DND-41 (cell line): Measurements from ENCODE around the gene CARD9.
"Not testable (repeated sequence)": the region's sequence is repeated elsewhere in the genome, so short reads cannot be mapped to it uniquely, and the experiment has no call there.

Source experiments
- ATAC-seq: fragments of 200-7000 bp; cut with Tn5 transposase; 3 replicates; pipeline ENCODE4 v1.9.1; 2021; ENCODE audit warnings: low read depth; ENCODE audit not compliant: insufficient read depth
- DNase-seq: peaks from one replicate; pipeline ENCODE4 v3.0.0-alpha.2; 2020
- H2AFZ ChIP-seq: 2 replicates; pipeline ENCODE4 v1.6.0; 2012; ENCODE audit warnings: low read depth, low read length
- H3K27ac ChIP-seq: 2 replicates; pipeline ENCODE4 v1.5.1; 2012; ENCODE audit warnings: low read length, inconsistent platforms
- H3K27me3 ChIP-seq: fragments of 200-600 bp; sonication (generic); 2 replicates; pipeline ENCODE4 v1.6.0; 2012; ENCODE audit warnings: low read length, mild to moderate bottlenecking, inconsistent platforms; ENCODE audit not compliant: insufficient read depth, poor library complexity
- H3K36me3 ChIP-seq: 2 replicates; pipeline ENCODE4 v1.5.1; 2012; ENCODE audit warnings: low read length, inconsistent platforms; ENCODE audit not compliant: insufficient read depth
- H3K4me1 ChIP-seq: 2 replicates; pipeline ENCODE4 v1.5.1; 2012; ENCODE audit warnings: mild to moderate bottlenecking, low read length; ENCODE audit not compliant: insufficient read depth
- H3K4me2 ChIP-seq: 2 replicates; pipeline ENCODE4 v1.6.0; 2012; ENCODE audit warnings: mild to moderate bottlenecking, moderate library complexity, low read length, inconsistent platforms; ENCODE audit not compliant: insufficient read depth
- H3K4me3 ChIP-seq, 2 experiments: fragments of 200-600 bp in 1 of 2; shearing (Covaris generic) in 1 of 2; 2 replicates each; pipeline ENCODE4 v1.5.1; 2012 to 2016; ENCODE audit warnings: inconsistent platforms in 2 of 2, low read length in 2 of 2, mild to moderate bottlenecking in 2 of 2, low read depth in 1 of 2, moderate library complexity in 1 of 2
- H3K79me2 ChIP-seq: 2 replicates; pipeline ENCODE4 v1.6.0; 2012; ENCODE audit warnings: low read length, inconsistent platforms; ENCODE audit not compliant: insufficient read depth
- H3K9ac ChIP-seq: 2 replicates; pipeline ENCODE4 v1.6.0; 2012; ENCODE audit warnings: low read depth, mild to moderate bottlenecking, inconsistent platforms, low read length, moderate library complexity
- H3K9me3 ChIP-seq: 2 replicates; pipeline ENCODE4 v1.5.1; 2012; ENCODE audit warnings: low read length, moderate library complexity, mild to moderate bottlenecking, inconsistent platforms; ENCODE audit not compliant: insufficient read depth, severe bottlenecking
- H4K20me1 ChIP-seq: 2 replicates; pipeline ENCODE4 v1.6.0; 2012; ENCODE audit warnings: low read length; ENCODE audit not compliant: insufficient read depth
- EZH2 ChIP-seq: IDR thresholded peaks from 3 replicates; pipeline ENCODE4 v1.6.1; 2012; ENCODE audit warnings: borderline replicate concordance, low read depth, mild to moderate bottlenecking, moderate library complexity, low read length, inconsistent platforms; ENCODE audit not compliant: severe bottlenecking
- TF ChIP-seq, protein P1 (sequence below): IDR thresholded peaks from 2 replicates; pipeline ENCODE4 v1.5.1; 2012; ENCODE audit warnings: borderline replicate concordance, low read length, moderate library complexity, mild to moderate bottlenecking; ENCODE audit not compliant: poor library complexity, severe bottlenecking; ENCODE audit errors: extremely low read depth

The CARD9 gene

GRCh38 chr9:136410500-136411287 lies 37.2 kb upstream of the CARD9 start, which contains the start of the genes ENTR1 and PMPCA:
Gene ENTR1 (minus strand): TSS chr9:136410614. CDS start chr9:136410397, 217 bp downstream.
Gene PMPCA (plus strand): TSS chr9:136410658. CDS start chr9:136410669, 11 bp downstream.
- peak within 1 kb of the TSS; percentile 77 to 83 for H3K4me3 ChIP-seq
- ATAC-seq: peak; percentile 83
- peaks cover 58% of the 10 kb centered on the region for H3K36me3 ChIP-seq
- H3K4me1 ChIP-seq: peaks cover 38% of the 10 kb centered on the region
- H2AFZ ChIP-seq: peak within 1 kb of the TSS; percentile 76
- TF ChIP-seq, protein P1, sequence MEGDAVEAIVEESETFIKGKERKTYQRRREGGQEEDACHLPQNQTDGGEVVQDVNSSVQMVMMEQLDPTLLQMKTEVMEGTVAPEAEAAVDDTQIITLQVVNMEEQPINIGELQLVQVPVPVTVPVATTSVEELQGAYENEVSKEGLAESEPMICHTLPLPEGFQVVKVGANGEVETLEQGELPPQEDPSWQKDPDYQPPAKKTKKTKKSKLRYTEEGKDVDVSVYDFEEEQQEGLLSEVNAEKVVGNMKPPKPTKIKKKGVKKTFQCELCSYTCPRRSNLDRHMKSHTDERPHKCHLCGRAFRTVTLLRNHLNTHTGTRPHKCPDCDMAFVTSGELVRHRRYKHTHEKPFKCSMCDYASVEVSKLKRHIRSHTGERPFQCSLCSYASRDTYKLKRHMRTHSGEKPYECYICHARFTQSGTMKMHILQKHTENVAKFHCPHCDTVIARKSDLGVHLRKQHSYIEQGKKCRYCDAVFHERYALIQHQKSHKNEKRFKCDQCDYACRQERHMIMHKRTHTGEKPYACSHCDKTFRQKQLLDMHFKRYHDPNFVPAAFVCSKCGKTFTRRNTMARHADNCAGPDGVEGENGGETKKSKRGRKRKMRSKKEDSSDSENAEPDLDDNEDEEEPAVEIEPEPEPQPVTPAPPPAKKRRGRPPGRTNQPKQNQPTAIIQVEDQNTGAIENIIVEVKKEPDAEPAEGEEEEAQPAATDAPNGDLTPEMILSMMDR: no peak
- TF ChIP-seq EZH2: no peak
- peaks cover 30% of the 10 kb centered on the region for H4K20me1 ChIP-seq
- H3K27ac ChIP-seq: peak within 1 kb of the TSS; percentile 72
- peaks cover 58% of the 10 kb centered on the region for H3K79me2 ChIP-seq
- H3K27me3 ChIP-seq: no peaks in the 10 kb centered on the region
- peak within 1 kb of the TSS; percentile 95 for H3K4me2 ChIP-seq
- H3K9ac ChIP-seq: peak within 1 kb of the TSS; percentile 85
- no peaks in the 10 kb centered on the region for H3K9me3 ChIP-seq
- peak; percentile 92 for DNase-seq

- Histone ChIP-seq H3K4me1 (peaks cover 38% of the 10 kb centered on the region), H3K27ac (peak overlapping the region; percentile 72), H2AFZ (peak overlapping the region; percentile 76), H4K20me1 (peaks cover 27% of the 10 kb centered on the region), H3K9ac (peak overlapping the region; percentile 85), H3K4me3 (peak overlapping the region; percentile 66 to 83; a peak in 3 of 4 replicates), H3K4me2 (peak overlapping the region; percentile 95), H3K36me3 (peaks cover 58% of the 10 kb centered on the region), H3K9me3 (no peaks in the 10 kb centered on the region), H3K79me2 (peaks cover 58% of the 10 kb centered on the region), H3K27me3 (no peaks in the 10 kb centered on the region)
- TF ChIP-seq, protein P1: no peak
- TF ChIP-seq EZH2: no peak
- DNase-seq (peak; percentile 38), ATAC-seq (peak; percentile 53)
Observed at GRCh38 chr9:136409557-136410455, 36.3 kb upstream of the CARD9 start.

DNA sequence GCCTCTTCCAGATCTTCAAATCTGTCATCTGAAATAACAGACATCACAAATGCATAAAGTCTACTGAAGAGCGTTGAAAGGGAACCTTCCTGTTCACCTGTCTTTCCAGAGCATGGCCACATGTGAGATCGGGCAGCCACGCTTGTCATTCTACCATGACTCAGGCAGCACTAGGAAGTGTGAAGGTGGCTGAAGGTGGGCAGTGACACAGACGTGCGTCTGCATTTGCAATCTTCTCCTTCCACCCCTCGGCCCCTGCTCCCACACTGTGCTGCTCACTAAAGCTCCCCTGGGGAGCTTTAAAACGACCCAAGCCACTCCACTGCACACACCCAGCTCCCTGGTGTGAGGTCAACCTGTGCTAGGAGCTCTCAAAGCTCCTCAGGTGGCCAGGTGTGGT lies 34.4 kb upstream of the CARD9 start:
- ATAC-seq (no peak), DNase-seq (no peak)
- H3K4me2 ChIP-seq: no peak overlapping the region
- H4K20me1 ChIP-seq: peaks cover 19% of the 10 kb centered on the region
- H3K36me3 ChIP-seq: peaks cover 53% of the 10 kb centered on the region
- TF ChIP-seq EZH2: no peak
- TF ChIP-seq, protein P1: no peak
- no peak overlapping the region for H3K4me3 ChIP-seq
- H3K9me3 ChIP-seq: no peaks in the 10 kb centered on the region
- H3K79me2 ChIP-seq: peaks cover 45% of the 10 kb centered on the region
- no peaks in the 10 kb centered on the region for H3K27me3 ChIP-seq
- peaks cover 35% of the 10 kb centered on the region for H3K4me1 ChIP-seq
- H3K9ac ChIP-seq: no peak overlapping the region
- no peak overlapping the region for H3K27ac ChIP-seq
- H2AFZ ChIP-seq: no peak overlapping the region

DNA sequence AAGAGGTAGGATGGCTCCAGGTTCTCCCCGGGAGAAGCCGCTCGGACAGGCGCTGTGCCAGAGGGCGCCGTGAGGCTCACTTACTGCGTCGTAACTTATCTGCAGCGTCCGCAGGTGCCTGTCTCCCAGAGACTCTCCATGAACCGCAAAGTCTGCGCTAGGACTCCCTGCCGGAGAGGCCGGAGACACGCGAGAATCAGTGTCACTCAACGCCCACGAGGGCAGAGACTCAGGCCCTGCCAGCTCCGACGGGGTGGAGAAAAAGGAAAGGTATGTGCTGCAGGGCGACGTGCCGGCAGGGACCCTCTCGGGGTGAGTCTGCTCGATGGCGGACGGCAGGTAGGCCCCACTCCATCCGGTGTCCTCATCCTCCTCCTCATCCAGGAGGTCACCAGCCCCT lies 33.6 kb upstream of the CARD9 start:
- H4K20me1 ChIP-seq: peaks cover 15% of the 10 kb centered on the region
- not testable (repeated sequence) for H3K9me3 ChIP-seq, H3K4me3 ChIP-seq, H3K27me3 ChIP-seq, H2AFZ ChIP-seq, H3K4me2 ChIP-seq, H3K9ac ChIP-seq, H3K27ac ChIP-seq, DNase-seq, ATAC-seq
- peaks cover 52% of the 10 kb centered on the region for H3K36me3 ChIP-seq
- peaks cover 28% of the 10 kb centered on the region for H3K4me1 ChIP-seq
- H3K79me2 ChIP-seq: peaks cover 37% of the 10 kb centered on the region

GRCh38 chr9:136405904-136406303 lies 32.4 kb upstream of the CARD9 start:
- H4K20me1 ChIP-seq, DNase-seq, H3K9me3 ChIP-seq, H3K9ac ChIP-seq, H3K27ac ChIP-seq, ATAC-seq, H3K27me3 ChIP-seq, H3K4me3 ChIP-seq, H3K4me2 ChIP-seq, H2AFZ ChIP-seq: not testable (repeated sequence)
- peaks cover 25% of the 10 kb centered on the region for H3K79me2 ChIP-seq
- peaks cover 19% of the 10 kb centered on the region for H3K4me1 ChIP-seq
- H3K36me3 ChIP-seq: peaks cover 56% of the 10 kb centered on the region
